NCI-H2107 (cell line): ENCODE results near the gene PYM1.
"Not testable (repeated sequence)": the region's sequence is repeated elsewhere in the genome, so short reads cannot be mapped to it uniquely, and the experiment has no call there.

Experiments used
- DNase-seq: peaks from one replicate; lab custom pipeline; 2025; lab: John Stamatoyannopoulos, UW

PYM1 gene

GRCh38 chr12:55938826-55939501 lies 11.3 kb upstream of the PYM1 start:
- DNase-seq = no peak

- no peak for DNase-seq
Measured at GRCh38 chr12:55937981-55938380, 10.3 kb upstream of the PYM1 start.

GRCh38 chr12:55935738-55936151 lies 8.1 kb upstream of the PYM1 start:
- no peak for DNase-seq

- no peak for DNase-seq
Measured at GRCh38 chr12:55934773-55935172, 7.1 kb upstream of the PYM1 start.

GRCh38 chr12:55933799-55934742 lies 6.4 kb upstream of the PYM1 start:
- no peak for DNase-seq

GRCh38 chr12:55933169-55933798 lies 5.6 kb upstream of the PYM1 start:
- DNase-seq = no peak

GRCh38 chr12:55932551-55932910 lies 4.8 kb upstream of the PYM1 start:
- no peak for DNase-seq

- no peak for DNase-seq
Measured at GRCh38 chr12:55931780-55932550, 4.3 kb upstream of the PYM1 start.

- DNase-seq = no peak
Measured at GRCh38 chr12:55931317-55931779, 3.7 kb upstream of the PYM1 start.

GRCh38 chr12:55930771-55931316 lies 3.1 kb upstream of the PYM1 start, which contains the start of gene DGKA:
TSS of gene DGKA (plus strand) at chr12:55931162. CDS start at chr12:55936504, 5,342 bp downstream.
- no peak for DNase-seq

- DNase-seq = no peak
Measured at GRCh38 chr12:55929306-55929791, 1.7 kb upstream of the PYM1 start.

GRCh38 chr12:55926738-55927587 lies 731 bp downstream of the PYM1 start:
- DNase-seq = peak; percentile 80

GRCh38 chr12:55925870-55926737 lies 1.6 kb downstream of the PYM1 start:
- DNase-seq = no peak

- no peak for DNase-seq
Measured at GRCh38 chr12:55925371-55925770, 2.3 kb downstream of the PYM1 start.

- not testable (repeated sequence) for DNase-seq
Measured at GRCh38 chr12:55923648-55924047, 4.0 kb downstream of the PYM1 start.

GRCh38 chr12:55922126-55922525 lies 5.6 kb downstream of the PYM1 start:
- DNase-seq = no peak

- DNase-seq = not testable (repeated sequence)
Measured at GRCh38 chr12:55919032-55919431, 8.7 kb downstream of the PYM1 start.

GRCh38 chr12:55915482-55915859 lies 12.2 kb downstream of the PYM1 start:
- no peak for DNase-seq

GRCh38 chr12:55912908-55913307 lies 14.8 kb downstream of the PYM1 start:
- DNase-seq = no peak
